HG03442 (cell line): Measurements from ENCODE around the gene KCP.
"Not testable (repeated sequence)": the region's sequence is repeated elsewhere in the genome, so short reads cannot be mapped to it uniquely, and the experiment has no call there.

Experiments used
- ATAC-seq: cut with Tn5 transposase; IDR thresholded peaks from one replicate; pipeline ENCODE4 v1.9.1; 2021; ENCODE audit warnings: mild to moderate bottlenecking, moderate library complexity; ENCODE audit not compliant: unreplicated experiment

Gene KCP

GRCh38 chr7:128910569-128910945 lies at the start of gene KCP:
Gene KCP (minus strand): TSS chr7:128910709. CDS start chr7:128910676, 33 bp downstream.
- no peak for ATAC-seq

- no peak for ATAC-seq
Measured at GRCh38 chr7:128959296-128959695, 48.8 kb upstream of the KCP start.

GRCh38 chr7:128955981-128956380 lies 45.5 kb upstream of the KCP start:
- ATAC-seq, result no peak

GRCh38 chr7:128954830-128955802 lies 44.6 kb upstream of the KCP start:
- no peak for ATAC-seq

- ATAC-seq, result no peak
Measured at GRCh38 chr7:128954150-128954549, 43.6 kb upstream of the KCP start.

- ATAC-seq, result no peak
Measured at GRCh38 chr7:128951296-128951695, 40.8 kb upstream of the KCP start.

GRCh38 chr7:128948976-128949760 lies 38.7 kb upstream of the KCP start:
- ATAC-seq, result no peak

- no peak for ATAC-seq
Measured at GRCh38 chr7:128948312-128948973, 37.9 kb upstream of the KCP start.

GRCh38 chr7:128947854-128948253 lies 37.3 kb upstream of the KCP start:
- no peak for ATAC-seq

GRCh38 chr7:128946936-128947830 lies 36.7 kb upstream of the KCP start:
- ATAC-seq, result no peak

GRCh38 chr7:128945668-128946366 lies 35.3 kb upstream of the KCP start:
- no peak for ATAC-seq

GRCh38 chr7:128944487-128945236 lies 34.2 kb upstream of the KCP start:
- ATAC-seq, result no peak

- ATAC-seq, result not testable (repeated sequence)
Measured at GRCh38 chr7:128943251-128943650, 32.7 kb upstream of the KCP start.

GRCh38 chr7:128941946-128942526 lies 31.5 kb upstream of the KCP start:
- no peak for ATAC-seq

GRCh38 chr7:128941323-128941890 lies 30.9 kb upstream of the KCP start:
- ATAC-seq, result no peak

GRCh38 chr7:128940494-128941322 lies 30.2 kb upstream of the KCP start:
- ATAC-seq, result peak; percentile 42

- ATAC-seq, result no peak
Measured at GRCh38 chr7:128939861-128940410, 29.4 kb upstream of the KCP start.
